T-helper 9 cell (primary cell): ENCODE measurements around the gene LCK.

Source experiments
- DNase-seq: peaks from one replicate; pipeline ENCODE4 v3.0.0-alpha.2; 2020

Gene LCK

DNA sequence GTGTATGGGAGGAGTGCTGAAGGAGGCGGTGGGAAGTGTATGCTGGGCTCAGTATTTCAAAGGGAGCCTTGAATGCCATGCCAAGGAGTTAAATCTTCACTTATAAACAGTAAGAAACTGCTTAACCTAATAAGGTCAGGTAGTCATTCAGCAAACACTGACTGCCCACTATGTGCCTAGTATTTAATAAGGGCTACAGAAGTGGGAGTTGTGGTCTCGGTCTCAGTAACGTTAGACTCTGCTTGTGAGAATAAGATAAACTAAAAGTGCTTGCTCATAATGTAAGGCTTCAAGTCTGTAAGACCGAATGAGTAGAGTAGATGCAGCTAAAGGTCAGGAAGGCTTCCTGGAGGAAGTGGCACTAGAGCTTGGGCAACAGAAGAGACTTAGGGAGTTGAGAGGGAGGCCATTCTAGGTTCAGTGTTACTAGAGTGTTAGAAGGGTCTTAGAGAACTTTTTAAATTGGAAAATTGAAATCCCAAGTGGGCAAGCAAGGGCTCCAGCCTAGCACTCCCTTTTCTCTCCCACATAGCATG is 78.9 kb downstream of the LCK start:
- DNase-seq = no peak

- no peak for DNase-seq
These were observed 79.6 kb downstream of the LCK start for GRCh38 chr1:32330558-32331151.

DNA sequence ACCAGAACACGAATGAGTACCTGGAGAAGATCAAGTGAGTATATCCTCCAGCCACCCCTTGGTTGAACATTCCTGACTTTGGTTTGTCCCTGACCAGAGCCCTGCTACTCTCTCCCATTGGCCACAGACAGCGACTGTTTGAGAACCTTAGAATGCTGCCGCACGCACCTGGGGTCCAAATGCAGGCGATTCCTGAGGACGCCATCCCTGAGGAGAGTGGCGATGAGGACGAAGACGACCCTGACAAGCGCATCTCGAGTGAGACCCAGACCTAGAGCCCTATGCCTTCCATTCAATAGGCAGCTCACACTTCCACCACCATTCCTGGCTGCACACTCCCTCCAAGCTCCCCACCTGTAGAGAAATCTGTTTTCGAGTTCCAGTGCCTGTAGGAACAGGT is 80.5 kb downstream of the LCK start:
- DNase-seq = no peak

GRCh38 chr1:32332290-32333079 is 81.4 kb downstream of the LCK start:
- no peak for DNase-seq

- DNase-seq = no peak
These were observed 82.3 kb downstream of the LCK start for GRCh38 chr1:32333251-32333963.

DNA sequence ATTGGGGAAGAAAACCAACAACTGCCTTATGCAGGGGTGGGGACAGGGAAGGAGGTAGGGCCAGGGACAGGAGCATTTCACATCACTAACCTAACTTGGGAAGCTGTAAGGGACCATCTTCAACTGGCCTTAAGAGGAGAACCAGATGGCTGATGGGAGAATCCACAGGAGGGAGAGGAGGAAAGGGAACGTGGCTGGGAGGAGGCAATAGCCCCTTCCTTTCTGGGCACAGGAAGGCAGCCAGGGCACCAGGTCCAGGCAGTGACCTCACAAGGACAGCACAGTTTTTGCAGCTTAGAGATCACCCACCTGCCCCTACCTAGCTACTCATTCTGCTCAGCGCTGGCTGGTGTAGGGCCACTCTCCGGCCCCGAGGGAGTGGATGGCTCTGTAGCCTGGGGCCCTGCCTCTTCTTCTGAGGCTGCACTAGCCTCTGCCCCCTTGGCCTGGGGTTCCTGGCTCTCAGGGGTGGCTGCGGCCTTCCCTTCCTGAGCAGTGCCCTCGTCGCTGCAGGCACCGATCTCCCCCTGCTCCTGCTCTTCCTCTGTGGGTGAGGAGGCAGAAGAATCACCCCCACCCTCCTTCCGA is 83.3 kb downstream of the LCK start:
- DNase-seq = no peak

- peak; percentile 67 for DNase-seq
These were observed 83.9 kb downstream of the LCK start for GRCh38 chr1:32334864-32335534.

DNA sequence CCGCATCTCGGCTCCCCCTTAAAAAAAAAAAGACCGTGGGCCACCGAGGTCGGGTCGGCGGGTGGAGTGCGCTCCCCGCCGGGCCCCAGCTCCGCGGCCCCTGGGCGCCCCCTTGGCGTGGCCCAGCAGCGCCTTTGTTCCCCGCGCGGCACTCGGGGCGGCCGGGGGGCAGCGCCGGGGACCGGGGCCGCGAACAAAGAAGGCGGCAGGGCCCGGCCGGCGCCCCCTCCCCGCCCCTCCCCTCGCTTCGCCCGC is 84.4 kb downstream of the LCK start:
- no peak for DNase-seq
